Activated naive CD8-positive, alpha-beta T cell treated with anti-CD3 and anti-CD28 coated beads, Interleukin-2, amount 50 U/mL, for 24 hours (primary cell): ENCODE data around the gene EMP1.

Experiments used
- ATAC-seq: fragments of 150-1000 bp; cut with Tn5 transposase; one replicate; pipeline ENCODE4 v1.10.0; 2021
- DNase-seq: peaks from one replicate; pipeline ENCODE4 v3.0.0; 2021
- H3K27ac Mint-ChIP-seq: one replicate; pipeline ENCODE4 v1.8.0; 2021; ENCODE audit warnings: mild to moderate bottlenecking, mixed read lengths
- H3K27me3 Mint-ChIP-seq: one replicate; pipeline ENCODE4 v1.8.0; 2021; ENCODE audit warnings: mixed read lengths
- H3K36me3 Mint-ChIP-seq: one replicate; pipeline ENCODE4 v1.8.0; 2021; ENCODE audit warnings: low read depth, mixed read lengths
- H3K4me1 Mint-ChIP-seq: one replicate; pipeline ENCODE4 v1.8.0; 2021; ENCODE audit warnings: mixed read lengths
- H3K4me3 Mint-ChIP-seq: one replicate; pipeline ENCODE4 v1.8.0; 2021; ENCODE audit warnings: mild to moderate bottlenecking, moderate library complexity, mixed read lengths
- H3K9me3 Mint-ChIP-seq: one replicate; pipeline ENCODE4 v1.8.0; 2021; ENCODE audit warnings: mixed read lengths

EMP1 gene

GRCh38 chr12:13196130-13196921 is at the start of gene EMP1:
Gene EMP1 (plus strand): TSS chr12:13196726. CDS start chr12:13211511, 14,785 bp downstream.
- Mint-ChIP-seq H3K27ac (peak within 1 kb of the TSS; percentile 82), H3K4me1 (peaks cover 37% of the 10 kb centered on the region), H3K36me3 (no peaks in the 10 kb centered on the region), H3K9me3 (no peaks in the 10 kb centered on the region), H3K4me3 (peak within 1 kb of the TSS; percentile 82), H3K27me3 (peaks cover 9% of the 10 kb centered on the region)
- peak; percentile 68 for DNase-seq
- peak; percentile 99 for ATAC-seq

- no peak for DNase-seq
- Mint-ChIP-seq H3K27me3 (no peaks in the 10 kb centered on the region), H3K4me1 (peaks cover 14% of the 10 kb centered on the region), H3K36me3 (no peaks in the 10 kb centered on the region), H3K9me3 (no peaks in the 10 kb centered on the region), H3K4me3 (no peak overlapping the region), H3K27ac (no peak overlapping the region)
- ATAC-seq: no peak
Measured at GRCh38 chr12:13147688-13148484, 48.6 kb upstream of the EMP1 start.

GRCh38 chr12:13148485-13148847 is 48.1 kb upstream of the EMP1 start:
- DNase-seq (no peak), ATAC-seq (no peak)
- no peaks in the 10 kb centered on the region for H3K27me3 Mint-ChIP-seq
- H3K4me3 Mint-ChIP-seq: no peak overlapping the region
- peaks cover 17% of the 10 kb centered on the region for H3K4me1 Mint-ChIP-seq
- H3K27ac Mint-ChIP-seq: no peak overlapping the region
- H3K9me3 Mint-ChIP-seq: no peaks in the 10 kb centered on the region
- no peaks in the 10 kb centered on the region for H3K36me3 Mint-ChIP-seq

GRCh38 chr12:13149411-13149810 is 47.1 kb upstream of the EMP1 start:
- no peaks in the 10 kb centered on the region for H3K27me3 Mint-ChIP-seq
- ATAC-seq (no peak), DNase-seq (no peak)
- H3K4me3 Mint-ChIP-seq: no peak overlapping the region
- H3K27ac Mint-ChIP-seq: no peak overlapping the region
- no peaks in the 10 kb centered on the region for H3K36me3 Mint-ChIP-seq
- no peaks in the 10 kb centered on the region for H3K9me3 Mint-ChIP-seq
- H3K4me1 Mint-ChIP-seq: peaks cover 19% of the 10 kb centered on the region

- Mint-ChIP-seq H3K27me3 (no peaks in the 10 kb centered on the region), H3K36me3 (no peaks in the 10 kb centered on the region), H3K9me3 (no peaks in the 10 kb centered on the region), H3K27ac (no peak overlapping the region), H3K4me3 (no peak overlapping the region), H3K4me1 (peaks cover 17% of the 10 kb centered on the region)
- DNase-seq (no peak), ATAC-seq (no peak)
Measured at GRCh38 chr12:13152281-13152680, 44.2 kb upstream of the EMP1 start.

GRCh38 chr12:13152756-13153155 is 43.8 kb upstream of the EMP1 start:
- Mint-ChIP-seq H3K4me1 (peaks cover 17% of the 10 kb centered on the region), H3K27ac (no peak overlapping the region), H3K36me3 (no peaks in the 10 kb centered on the region), H3K4me3 (no peak overlapping the region), H3K27me3 (no peaks in the 10 kb centered on the region), H3K9me3 (no peaks in the 10 kb centered on the region)
- ATAC-seq (no peak), DNase-seq (no peak)

- Mint-ChIP-seq H3K4me3 (no peak overlapping the region), H3K9me3 (no peaks in the 10 kb centered on the region), H3K36me3 (no peaks in the 10 kb centered on the region), H3K4me1 (peaks cover 17% of the 10 kb centered on the region), H3K27me3 (no peaks in the 10 kb centered on the region), H3K27ac (no peak overlapping the region)
- DNase-seq: no peak
- no peak for ATAC-seq
Measured at GRCh38 chr12:13153180-13153579, 43.3 kb upstream of the EMP1 start.

- Mint-ChIP-seq H3K27me3 (no peaks in the 10 kb centered on the region), H3K4me1 (peaks cover 17% of the 10 kb centered on the region), H3K36me3 (no peaks in the 10 kb centered on the region), H3K27ac (no peak overlapping the region), H3K9me3 (no peaks in the 10 kb centered on the region), H3K4me3 (no peak overlapping the region)
- DNase-seq: no peak
- peak; percentile 28 for ATAC-seq
Measured at GRCh38 chr12:13154027-13154538, 42.4 kb upstream of the EMP1 start.

GRCh38 chr12:13154831-13155230 is 41.7 kb upstream of the EMP1 start:
- Mint-ChIP-seq H3K9me3 (no peaks in the 10 kb centered on the region), H3K4me3 (no peak overlapping the region), H3K4me1 (peaks cover 17% of the 10 kb centered on the region), H3K36me3 (no peaks in the 10 kb centered on the region), H3K27ac (no peak overlapping the region), H3K27me3 (no peaks in the 10 kb centered on the region)
- ATAC-seq (no peak), DNase-seq (no peak)

- H3K27ac Mint-ChIP-seq: no peak overlapping the region
- H3K36me3 Mint-ChIP-seq: no peaks in the 10 kb centered on the region
Measured at GRCh38 chr12:13156277-13156676, 40.2 kb upstream of the EMP1 start.

GRCh38 chr12:13161172-13161571 is 35.4 kb upstream of the EMP1 start:
- no peaks in the 10 kb centered on the region for H3K9me3 Mint-ChIP-seq
- ATAC-seq: no peak
- H3K27ac Mint-ChIP-seq: no peak overlapping the region
- H3K36me3 Mint-ChIP-seq: no peaks in the 10 kb centered on the region
- peaks cover 18% of the 10 kb centered on the region for H3K4me1 Mint-ChIP-seq
- DNase-seq: no peak
- H3K4me3 Mint-ChIP-seq: no peak overlapping the region
- H3K27me3 Mint-ChIP-seq: no peaks in the 10 kb centered on the region

More at GRCh38 chr12:13156277-13156676, 40.2 kb upstream of the EMP1 start:
- Mint-ChIP-seq H3K4me1 (peaks cover 17% of the 10 kb centered on the region), H3K27me3 (no peaks in the 10 kb centered on the region), H3K4me3 (no peak overlapping the region), H3K9me3 (no peaks in the 10 kb centered on the region)
- no peak for ATAC-seq
- DNase-seq: no peak

GRCh38 chr12:13162904-13163303 is 33.6 kb upstream of the EMP1 start:
- H3K9me3 Mint-ChIP-seq: peaks cover 2% of the 10 kb centered on the region
- H3K27me3 Mint-ChIP-seq: no peaks in the 10 kb centered on the region
- ATAC-seq (no peak), DNase-seq (no peak)
- no peaks in the 10 kb centered on the region for H3K36me3 Mint-ChIP-seq
- H3K4me3 Mint-ChIP-seq: no peak overlapping the region
- peaks cover 27% of the 10 kb centered on the region for H3K4me1 Mint-ChIP-seq
- no peak overlapping the region for H3K27ac Mint-ChIP-seq

GRCh38 chr12:13163868-13164635 is 32.5 kb upstream of the EMP1 start:
- Mint-ChIP-seq H3K36me3 (no peaks in the 10 kb centered on the region), H3K9me3 (peaks cover 5% of the 10 kb centered on the region), H3K27me3 (no peaks in the 10 kb centered on the region), H3K4me1 (peaks cover 27% of the 10 kb centered on the region), H3K27ac (no peak overlapping the region), H3K4me3 (no peak overlapping the region)
- DNase-seq: no peak
- ATAC-seq: no peak

GRCh38 chr12:13164921-13165616 is 31.5 kb upstream of the EMP1 start:
- Mint-ChIP-seq H3K36me3 (no peaks in the 10 kb centered on the region), H3K4me3 (no peak overlapping the region), H3K27me3 (peaks cover 3% of the 10 kb centered on the region), H3K4me1 (peaks cover 27% of the 10 kb centered on the region), H3K27ac (no peak overlapping the region), H3K9me3 (peaks cover 5% of the 10 kb centered on the region)
- ATAC-seq (no peak), DNase-seq (no peak)
